Mucosa of descending colon (tissue), 3 donors: ENCODE data around the gene MYBPC3. TPM values are rescaled to one million over a fixed set of nuclear protein-coding genes. Genes with fewer than 3 reads are reported as not detected.

Experiments
- ATAC-seq: fragments of 200-7000 bp; cut with Tn5 transposase; one replicate; pipeline ENCODE4 v1.9.1; 2020; ENCODE audit warnings: mild to moderate bottlenecking, moderate library complexity
- DNase-seq, 3 donors: peaks; one replicate each; pipeline ENCODE4 v3.0.0-alpha.2; 2020
- H3K36me3 ChIP-seq: fragments of 200-600 bp; one replicate; pipeline ENCODE4 v1.8.0; 2021; ENCODE audit warnings: low read depth, mild to moderate bottlenecking
- H3K4me1 ChIP-seq: fragments of 200-600 bp; one replicate; pipeline ENCODE4 v1.8.0; 2021; ENCODE audit warnings: low read depth, mild to moderate bottlenecking
- H3K4me3 ChIP-seq: fragments of 200-600 bp; one replicate; pipeline ENCODE4 v1.8.0; 2021; ENCODE audit warnings: mild to moderate bottlenecking
- H3K9me3 ChIP-seq: fragments of 200-600 bp; one replicate; pipeline ENCODE4 v1.8.0; 2021; ENCODE audit warnings: mild to moderate bottlenecking
- CTCF ChIP-seq: fragments of 200-600 bp; IDR thresholded peaks from one replicate; pipeline ENCODE4 v1.8.0; 2022; ENCODE audit warnings: antibody characterized with exemption, mild to moderate bottlenecking
- intact Hi-C, 2 donors: fragments of 100-400 bp; cut with DNase I in 1 of 2; cut with micrococcal nuclease in 1 of 2; formaldehyde crosslinking; loops; one replicate each; pipeline versions ENCODE4 v1.11.0 to v1.11.1; 2022; cut with DNase I, micrococcal nuclease
- total RNA-seq, 3 donors: library from RNA; stranded (reverse); fragmentation: NEBNext Ultra II Directional in 2 of 3; extraction: Animal tissue kit (Norgen Biotek cat#: 25700) in 2 of 3; gene quantifications; one replicate each; pipeline versions ENCODE4 v1.2.1 to v1.2.4, GENCODE V29; 2021 to 2023
- donor health status: DM: no; HTN: no; CAD: no; lungs with moderate emphysema.
- donor health status: DM: no; HTN: no; CAD: no.
- donor health status: DM: no; HTN: yes; CAD: no.

Gene MYBPC3
- total RNA-seq, 3 donors from 2014 or later = 0.06 to 1.1 (median 0.09) TPM

GRCh38 chr11:47359586-47359985 lies 7.1 kb upstream of the MYBPC3 start:
- DNase-seq (peak in 1 of 3 donors; percentile 60), ATAC-seq (no peak)
- intact Hi-C loops = loop anchor here in 1 of 2 donors (10.0 kb wide), 1 partner anchor 185 kb away; the partner anchor contains the start of gene ARFGAP2
- no peaks in the 10 kb centered on the region for H3K9me3 ChIP-seq
- no peaks in the 10 kb centered on the region for H3K36me3 ChIP-seq
- no peaks in the 10 kb centered on the region for H3K4me1 ChIP-seq
- no peak for TF ChIP-seq CTCF
- H3K4me3 ChIP-seq = no peak overlapping the region

GRCh38 chr11:47359162-47359561 lies 6.7 kb upstream of the MYBPC3 start:
- H3K36me3 ChIP-seq = no peaks in the 10 kb centered on the region
- intact Hi-C loops = loop anchor here in 1 of 2 donors (10.0 kb wide), 1 partner anchor 184 kb away; the partner anchor contains the start of gene ARFGAP2
- no peaks in the 10 kb centered on the region for H3K9me3 ChIP-seq
- ATAC-seq (no peak), DNase-seq (peak in 1 of 3 donors; percentile 29)
- no peak overlapping the region for H3K4me3 ChIP-seq
- no peak for TF ChIP-seq CTCF
- H3K4me1 ChIP-seq = no peaks in the 10 kb centered on the region

GRCh38 chr11:47358731-47359051 lies 6.2 kb upstream of the MYBPC3 start:
- intact Hi-C loops = loop anchor here in 1 of 2 donors (10.0 kb wide), 1 partner anchor 184 kb away; the partner anchor contains the start of gene ARFGAP2
- DNase-seq = no peak

GRCh38 chr11:47357985-47358730 lies 5.7 kb upstream of the MYBPC3 start:
- H3K4me3 ChIP-seq = no peak overlapping the region
- no peaks in the 10 kb centered on the region for H3K9me3 ChIP-seq
- H3K4me1 ChIP-seq = no peaks in the 10 kb centered on the region
- ATAC-seq = no peak
- no peak for TF ChIP-seq CTCF
- no peak for DNase-seq
- intact Hi-C loops = loop anchor here in 1 of 2 donors (10.0 kb wide), 1 partner anchor 183 kb away; the partner anchor contains the start of gene ARFGAP2
- H3K36me3 ChIP-seq = no peaks in the 10 kb centered on the region

More at GRCh38 chr11:47358731-47359051, 6.2 kb upstream of the MYBPC3 start:
- Histone ChIP-seq H3K4me1 (no peaks in the 10 kb centered on the region), H3K4me3 (no peak overlapping the region), H3K36me3 (no peaks in the 10 kb centered on the region), H3K9me3 (no peaks in the 10 kb centered on the region)
- TF ChIP-seq CTCF = no peak
- ATAC-seq = no peak

GRCh38 chr11:47356998-47357329 lies 4.5 kb upstream of the MYBPC3 start:
- no peak for TF ChIP-seq CTCF
- Histone ChIP-seq H3K9me3 (no peaks in the 10 kb centered on the region), H3K36me3 (no peaks in the 10 kb centered on the region), H3K4me1 (no peaks in the 10 kb centered on the region), H3K4me3 (no peak overlapping the region)
- no peak for ATAC-seq
- intact Hi-C loops = loop anchor here in 1 of 2 donors (10.0 kb wide), 1 partner anchor 182 kb away; the partner anchor contains the start of gene ARFGAP2
- no peak for DNase-seq
